GM12878 (cell line): Measurements from ENCODE around the gene SLC23A2. TPM values are rescaled to one million over a fixed set of nuclear protein-coding genes. Genes with fewer than 3 reads are reported as not detected.

ENCODE experiments used
- ATAC-seq: fragments of 200-7000 bp; cut with Tn5 transposase; 3 replicates; pipeline ENCODE4 v1.9.1; 2020; ENCODE audit warnings: mild to moderate bottlenecking, moderate library complexity
- BruUV-seq: library from RNA; stranded (reverse); fragments of 400-500 nt; replicated peaks from 2 replicates; lab custom pipeline; 2021; lab: Mats Ljungman, UMichigan
- CTCF ChIA-PET: fragments of 300-600 bp; sonication (Branson Sonifier 250); formaldehyde crosslinking; extraction: SDS; loops from one replicate; lab custom pipeline; 2021; ENCODE audit warnings: inconsistent platforms; lab: Yijun Ruan, JAX
- POLR2A ChIA-PET: fragments of 350-600 bp; formaldehyde crosslinking; extraction: SDS; loops from one replicate; lab custom pipeline; 2021; ENCODE audit warnings: inconsistent platforms; lab: Charles Lee
- RAD21 ChIA-PET: fragments of 300-600 bp; sonication (Branson Sonifier 250); formaldehyde crosslinking; loops from one replicate; lab custom pipeline; 2023; ENCODE audit warnings: antibody characterized with exemption; ENCODE audit not compliant: unreplicated experiment; lab: Charles Lee
- SMC1A ChIA-PET: fragments of 300-600 bp; sonication (Branson Sonifier 250); formaldehyde crosslinking; loops from one replicate; lab custom pipeline; 2023; ENCODE audit not compliant: unreplicated experiment, uncharacterized antibody; lab: Charles Lee
- DNase-seq: peaks from one replicate; pipeline ENCODE4 v3.0.0-alpha.2; 2011; ENCODE audit warnings: low read depth, low spot score
- FAIRE-seq: peaks from 3 replicates; lab custom pipeline; 2011; peaks lifted over from hg19 to GRCh38; lab: Jason Lieb, UNC
- H2AFZ ChIP-seq: 2 replicates; pipeline ENCODE4 v1.6.0; 2011; ENCODE audit warnings: low read depth, low read length, control low read depth; ENCODE audit not compliant: control insufficient read depth
- H3K27ac ChIP-seq: 2 replicates; pipeline ENCODE4 v1.5.1; 2011; ENCODE audit warnings: control low read depth; ENCODE audit not compliant: control insufficient read depth, insufficient read depth
- H3K27me3 ChIP-seq, 2 experiments: replicated peaks in 1 of 2; 2 replicates each; pipeline versions ENCODE4 v1.6.0 to v1.6.1; 2011; ENCODE audit warnings: low read length in 1 of 2; ENCODE audit not compliant: control insufficient read depth in 2 of 2, insufficient read depth in 2 of 2
- H3K36me3 ChIP-seq, 2 experiments: 2 replicates each; pipeline ENCODE4 v1.5.1; 2011; ENCODE audit warnings: low read length in 1 of 2; ENCODE audit not compliant: control insufficient read depth in 2 of 2, insufficient read depth in 2 of 2
- H3K4me1 ChIP-seq: 2 replicates; pipeline ENCODE4 v1.6.1; 2011; ENCODE audit warnings: mild to moderate bottlenecking, low read length, moderate library complexity, mixed read lengths; ENCODE audit not compliant: control insufficient read depth, insufficient read depth
- H3K4me2 ChIP-seq: 2 replicates; pipeline ENCODE4 v1.6.0; 2011; ENCODE audit warnings: control low read depth; ENCODE audit not compliant: control insufficient read depth, insufficient read depth
- H3K4me3 ChIP-seq: fragments of 200-600 bp; sonication (generic); 2 replicates; pipeline ENCODE4 v1.5.1; 2016
- H3K79me2 ChIP-seq: 2 replicates; pipeline ENCODE4 v1.6.0; 2011; ENCODE audit warnings: low read length; ENCODE audit not compliant: control insufficient read depth, insufficient read depth
- H3K9ac ChIP-seq: 2 replicates; pipeline ENCODE4 v1.8.0; 2011; ENCODE audit warnings: low read length, control low read depth, mixed read lengths; ENCODE audit not compliant: control insufficient read depth, insufficient read depth
- H3K9me3 ChIP-seq: replicated peaks from 3 replicates; pipeline ENCODE4 v1.5.1; 2011; ENCODE audit warnings: mild to moderate bottlenecking, low read length; ENCODE audit not compliant: control insufficient read depth, insufficient read depth
- H4K20me1 ChIP-seq: 2 replicates; pipeline ENCODE4 v1.6.0; 2011; ENCODE audit not compliant: control insufficient read depth, insufficient read depth
- ATF3 ChIP-seq: IDR thresholded peaks from 2 replicates; pipeline ENCODE4 v1.6.1; 2011; ENCODE audit warnings: low read depth, mild to moderate bottlenecking, low read length, moderate library complexity, borderline replicate concordance; ENCODE audit errors: extremely low read depth
- CBX3 ChIP-seq: fragments of 200-600 bp; sonication (generic); IDR thresholded peaks from 2 replicates; pipeline ENCODE4 v1.6.1; 2016; ENCODE audit warnings: low read depth, borderline replicate concordance
- IRF5 ChIP-seq: fragments of 450-650 bp; IDR thresholded peaks from 2 replicates; pipeline ENCODE4 v1.6.1; 2017; ENCODE audit warnings: borderline replicate concordance
- MEF2B ChIP-seq: fragments of 450-650 bp; IDR thresholded peaks from 2 replicates; pipeline ENCODE4 v1.6.1; 2018; ENCODE audit warnings: mild to moderate bottlenecking, moderate library complexity; ENCODE audit not compliant: partially characterized antibody, poor library complexity, severe bottlenecking
- NBN ChIP-seq: fragments of 450-650 bp; IDR thresholded peaks from 2 replicates; pipeline ENCODE4 v1.6.1; 2016
- NFYA ChIP-seq: IDR thresholded peaks from 2 replicates; pipeline ENCODE4 v1.6.1; 2011; ENCODE audit warnings: low read depth, mild to moderate bottlenecking, low read length, improper control_type of control experiment, borderline replicate concordance
- PBX3 ChIP-seq: IDR thresholded peaks from 2 replicates; pipeline ENCODE4 v1.6.1; 2011; ENCODE audit warnings: mild to moderate bottlenecking, low read depth, low read length, moderate library complexity; ENCODE audit not compliant: insufficient replicate concordance
- RAD51 ChIP-seq: fragments of 450-650 bp; IDR thresholded peaks from 2 replicates; pipeline ENCODE4 v1.6.1; 2016; ENCODE audit warnings: moderate library complexity, mild to moderate bottlenecking, inconsistent platforms
- SIN3A ChIP-seq: IDR thresholded peaks from 2 replicates; pipeline ENCODE4 v1.6.1; 2012; ENCODE audit warnings: low read depth, low read length, improper control_type of control experiment
- SIX5 ChIP-seq: IDR thresholded peaks from 2 replicates; pipeline ENCODE4 v1.6.1; 2011; ENCODE audit warnings: mild to moderate bottlenecking, low read depth, low read length, moderate library complexity; ENCODE audit not compliant: severe bottlenecking
- SMARCA5 ChIP-seq: fragments of 450-650 bp; IDR thresholded peaks from 2 replicates; pipeline ENCODE4 v1.6.1; 2017; ENCODE audit warnings: mild to moderate bottlenecking
- ZNF274 ChIP-seq: IDR thresholded peaks from one replicate; pipeline ENCODE4 v1.8.0; 2011; ENCODE audit not compliant: insufficient read length, insufficient read depth
- WGBS: methylation state at CpG from one replicate; pipeline ENCODE4 v1.1.6; 2016; ENCODE audit warnings: low lambda C conversion rate; ENCODE audit not compliant: insufficient replicate concordance, insufficient coverage; ENCODE audit errors: missing lambda C conversion rate; 5-methylcytosine and 5-hydroxymethylcytosine counted together
- in situ Hi-C: fragments of 300-500 bp; cut with MboI; formaldehyde crosslinking; loops from 9 replicates; pipeline ENCODE4 v1.14.3; 2018; ENCODE audit warnings: mixed read lengths
- intact Hi-C: fragments of 100-400 bp; cut with micrococcal nuclease; formaldehyde crosslinking; loops from one replicate; pipeline ENCODE4 v1.14.2; 2022; ENCODE audit not compliant: unreplicated experiment
- polyA plus RNA-seq, 11 experiments: library from polyadenylated mRNA; depleted of rRNA in 4 of 11; unstranded in 6 of 11; stranded (reverse) in 5 of 11; fragments of >200 nt; fragmentation: Nextera tagmentation in 4 of 11; fragmentation: Illumina TruSeq in 1 of 11; extraction: Ambion mirVana in 4 of 11; extraction: Trizol in 1 of 11; gene quantifications; 1 replicate in 1 of 11; 2 replicates in 10 of 11; pipeline versions ENCODE4 v1.2.1 to v1.2.3, GENCODE V29; 2011 to 2016; ENCODE audit warnings: inconsistent platforms in 2 of 11, missing spikeins in 2 of 11, low read depth in 1 of 11
- total RNA-seq, 4 experiments: library from RNA; depleted of rRNA in 3 of 4; stranded (reverse); fragments of >200 nt in 3 of 4; fragmentation: Illumina TruSeq in 1 of 4; extraction: Trizol in 1 of 4; gene quantifications; 2 replicates each; pipeline versions ENCODE4 v1.2.1 to v1.2.3, GENCODE V29; 2013 to 2021
- TF ChIP-seq, protein P1 (sequence below): fragments of 450-650 bp; IDR thresholded peaks from 2 replicates; pipeline ENCODE4 v1.6.1; 2017; ENCODE audit warnings: mild to moderate bottlenecking

Gene SLC23A2
- total and polyA plus RNA-seq, 10 of the 15 experiments (the other 5 are each of a cell fraction or from before 2014, with no cell fraction given) = 4.4 to 56.1 (median 35.5) TPM

DNA sequence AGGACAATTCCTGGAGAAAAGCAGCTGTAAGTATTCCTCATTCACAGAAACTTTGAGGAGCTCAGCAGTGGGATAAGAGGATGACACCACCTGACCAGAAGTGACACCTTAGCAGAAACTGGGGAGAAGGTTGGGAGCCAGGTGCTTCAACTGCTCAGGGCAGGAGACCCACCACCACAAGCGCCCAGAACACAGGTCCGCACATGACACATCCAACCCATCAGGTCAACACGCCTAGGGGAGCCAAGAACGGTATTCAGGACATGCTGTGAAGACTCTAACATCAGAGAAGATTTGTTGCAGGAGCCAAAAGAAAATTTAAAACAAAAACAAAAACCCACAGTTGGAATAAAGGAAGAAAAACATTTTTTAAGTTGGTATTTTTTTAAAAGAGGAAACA lies 50.5 kb downstream of the SLC23A2 start:
- no peak for FAIRE-seq
- Histone ChIP-seq H3K27ac (no peak overlapping the region), H3K4me1 (peaks cover 21% of the 10 kb centered on the region), H3K9ac (no peak overlapping the region), H3K9me3 (no peaks in the 10 kb centered on the region; the same call in 2 of the 3 replicates), H3K4me3 (no peak overlapping the region), H3K79me2 (no peaks in the 10 kb centered on the region), H4K20me1 (no peaks in the 10 kb centered on the region), H3K4me2 (no peak overlapping the region), H3K36me3 (peaks cover 0 to 3% of the 10 kb centered on the region in 2 experiments; a peak in 2 of 4 replicates), H3K27me3 (no peaks in the 10 kb centered on the region), H2AFZ (no peak overlapping the region)
- CTCF ChIA-PET = interaction anchor here (0.6 to 5.4 kb wide), 22 partner anchors 8 to 263 kb away, joined by 3 to 40 read pairs (median 3); partner anchors contain the start of gene CDS2
- no peak for DNase-seq
- RAD21 ChIA-PET = interaction anchor here (0.9 to 2.3 kb wide), 5 partner anchors 130 to 210 kb away, joined by 3 to 14 read pairs (median 4); no protein-coding TSS in a partner anchor
- TF ChIP-seq CBX3 (no peak), NBN (no peak), RAD51 (no peak), SIN3A (no peak), ZNF274 (no peak), PBX3 (no peak), IRF5 (no peak), SIX5 (no peak), SMARCA5 (no peak), MEF2B (no peak), NFYA (no peak), ATF3 (no peak)
- TF ChIP-seq, protein P1, sequence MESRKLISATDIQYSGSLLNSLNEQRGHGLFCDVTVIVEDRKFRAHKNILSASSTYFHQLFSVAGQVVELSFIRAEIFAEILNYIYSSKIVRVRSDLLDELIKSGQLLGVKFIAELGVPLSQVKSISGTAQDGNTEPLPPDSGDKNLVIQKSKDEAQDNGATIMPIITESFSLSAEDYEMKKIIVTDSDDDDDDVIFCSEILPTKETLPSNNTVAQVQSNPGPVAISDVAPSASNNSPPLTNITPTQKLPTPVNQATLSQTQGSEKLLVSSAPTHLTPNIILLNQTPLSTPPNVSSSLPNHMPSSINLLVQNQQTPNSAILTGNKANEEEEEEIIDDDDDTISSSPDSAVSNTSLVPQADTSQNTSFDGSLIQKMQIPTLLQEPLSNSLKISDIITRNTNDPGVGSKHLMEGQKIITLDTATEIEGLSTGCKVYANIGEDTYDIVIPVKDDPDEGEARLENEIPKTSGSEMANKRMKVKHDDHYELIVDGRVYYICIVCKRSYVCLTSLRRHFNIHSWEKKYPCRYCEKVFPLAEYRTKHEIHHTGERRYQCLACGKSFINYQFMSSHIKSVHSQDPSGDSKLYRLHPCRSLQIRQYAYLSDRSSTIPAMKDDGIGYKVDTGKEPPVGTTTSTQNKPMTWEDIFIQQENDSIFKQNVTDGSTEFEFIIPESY = no peak
- in situ Hi-C loops (no loop called here), intact Hi-C loops (loop anchor here (5.0 to 10.0 kb wide), 2 partner anchors 76 to 344 kb away; no protein-coding TSS in a partner anchor)
- ATAC-seq = no peak
- POLR2A ChIA-PET = interaction anchor here (0.6 to 1.2 kb wide), 2 partner anchors 8 to 22 kb away, joined by 3 to 5 read pairs; no protein-coding TSS in a partner anchor
- 87% methylated on average over 4 of the region's 4 CpGs for WGBS
- BruUV-seq = no TSS peak
- SMC1A ChIA-PET = interaction anchor here (0.7 to 3.7 kb wide), 13 partner anchors 8 to 213 kb away, joined by 3 to 19 read pairs (median 4); partner anchors contain the start of gene CDS2
